ENCODE data around the gene HPD.

The HPD gene

GRCh38 chr12:121809712-121810116 lies 48.9 kb downstream of the HPD start:
- no peak for DNase-seq

GRCh38 chr12:121808623-121809022 lies 50.0 kb downstream of the HPD start:
- DNase-seq = no peak

DNA sequence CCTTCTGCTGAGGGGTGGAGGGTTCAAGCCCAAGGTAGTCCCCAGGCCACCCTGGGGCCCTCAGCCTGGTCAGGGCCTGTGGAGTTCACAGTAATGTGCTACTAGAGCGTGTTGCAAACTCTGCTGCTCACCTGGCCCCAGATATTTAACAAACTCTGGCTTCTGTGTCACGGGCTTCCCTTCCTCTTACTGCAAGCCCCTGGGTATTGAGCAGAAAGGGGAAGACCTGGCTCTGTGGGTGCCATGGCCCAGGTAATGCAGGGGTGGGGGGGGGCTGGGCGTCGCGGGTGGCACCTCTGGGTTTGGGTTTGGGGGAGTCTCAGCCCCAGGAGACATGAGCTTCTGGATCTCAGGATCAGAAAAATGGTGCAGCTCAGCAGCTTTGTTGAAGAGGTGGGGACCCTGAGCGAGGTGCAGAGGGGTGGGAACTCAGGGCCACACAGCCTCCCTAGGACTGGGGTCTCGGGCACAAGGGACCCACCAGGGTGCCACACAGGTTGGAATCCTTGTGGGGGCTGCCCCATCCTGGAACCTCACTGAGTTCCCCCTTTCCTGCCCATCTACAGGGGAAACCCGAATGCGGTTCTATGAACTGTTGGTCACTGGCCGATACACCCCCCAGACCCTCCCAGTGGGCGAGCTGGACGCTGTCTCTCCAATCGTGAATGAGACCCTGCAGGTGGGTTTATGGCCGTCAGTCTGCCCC lies 50.9 kb downstream of the HPD start:
- no peak for DNase-seq

DNA sequence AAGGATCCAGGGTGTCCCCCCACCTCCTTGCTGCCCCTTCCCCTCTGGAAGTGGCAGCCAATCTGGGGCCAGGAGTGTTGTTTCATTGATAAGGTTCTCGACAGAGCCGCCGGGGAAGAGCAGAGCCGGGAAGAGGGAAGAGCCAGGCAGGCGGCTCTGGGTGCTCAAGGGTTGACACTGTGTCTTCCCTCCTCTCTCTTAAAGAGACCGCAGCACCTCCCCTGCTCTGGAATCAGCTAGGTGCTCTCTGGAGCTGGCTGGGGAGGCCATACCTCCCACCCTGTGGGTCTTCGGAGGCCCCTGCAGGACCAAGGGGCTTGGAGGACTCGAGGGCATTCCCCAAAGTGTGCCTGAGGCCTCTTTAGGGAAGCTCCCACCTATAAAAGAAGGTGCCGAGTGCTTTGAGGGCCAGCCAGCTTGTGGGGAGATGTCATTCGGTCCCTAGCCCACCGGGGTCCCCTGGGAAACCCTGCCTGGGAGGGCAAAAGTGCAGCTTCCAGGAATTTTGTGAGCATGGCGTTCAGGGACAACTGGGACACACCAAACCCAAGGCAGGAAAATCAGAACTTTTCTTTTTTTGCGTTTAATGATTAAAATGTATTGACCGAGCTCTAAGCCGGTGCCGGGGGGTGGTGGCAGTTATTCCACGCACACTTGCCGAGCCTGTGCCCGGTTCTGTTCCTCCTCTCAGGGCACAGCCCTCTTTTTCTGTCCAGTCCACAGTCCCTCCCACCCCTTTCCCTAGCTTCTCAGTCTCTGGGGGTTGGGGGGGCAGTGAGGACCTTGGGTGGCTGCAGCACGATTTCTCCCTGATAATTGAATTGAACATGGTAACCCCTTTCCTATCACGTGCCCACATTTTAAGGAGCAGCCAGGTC lies 51.9 kb downstream of the HPD start:
- DNase-seq = no peak

- DNase-seq = no peak
Observed at GRCh38 chr12:121806009-121806545, 52.6 kb downstream of the HPD start.

GRCh38 chr12:121805171-121806008 lies 53.3 kb downstream of the HPD start:
- DNase-seq = no peak

DNA sequence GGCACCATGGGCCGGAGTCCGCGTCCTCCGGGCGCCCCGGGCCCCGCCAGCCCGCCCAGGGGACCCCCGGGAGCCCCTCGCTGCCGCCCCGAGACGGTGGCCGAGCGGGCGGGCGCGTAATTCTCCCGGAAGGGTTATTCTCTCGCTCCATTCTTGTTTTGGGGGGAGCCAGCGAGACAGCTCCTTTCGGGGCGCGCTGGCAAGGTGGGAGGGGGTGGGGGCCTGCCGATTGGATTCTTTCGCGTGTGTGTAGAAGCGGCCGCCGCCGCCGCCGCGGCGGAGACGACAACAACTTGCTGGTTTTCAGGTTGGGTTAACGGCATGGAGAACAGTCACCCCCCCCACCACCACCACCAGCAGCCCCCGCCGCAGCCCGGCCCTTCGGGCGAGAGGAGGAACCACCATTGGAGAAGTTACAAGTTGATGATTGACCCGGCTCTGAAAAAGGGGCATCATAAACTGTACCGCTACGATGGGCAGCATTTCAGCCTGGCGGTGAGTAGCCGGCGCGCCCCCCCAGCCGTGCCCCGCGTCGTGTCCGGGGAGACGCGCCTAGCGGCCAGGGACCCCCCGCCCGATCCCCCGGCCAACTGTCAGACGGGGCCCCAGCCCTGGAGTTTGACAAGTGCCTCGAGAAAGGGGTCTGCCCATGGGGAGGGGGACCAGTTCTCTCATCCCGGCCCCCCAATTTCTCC lies 54.1 kb downstream of the HPD start:
- DNase-seq = peak; percentile 68

DNA sequence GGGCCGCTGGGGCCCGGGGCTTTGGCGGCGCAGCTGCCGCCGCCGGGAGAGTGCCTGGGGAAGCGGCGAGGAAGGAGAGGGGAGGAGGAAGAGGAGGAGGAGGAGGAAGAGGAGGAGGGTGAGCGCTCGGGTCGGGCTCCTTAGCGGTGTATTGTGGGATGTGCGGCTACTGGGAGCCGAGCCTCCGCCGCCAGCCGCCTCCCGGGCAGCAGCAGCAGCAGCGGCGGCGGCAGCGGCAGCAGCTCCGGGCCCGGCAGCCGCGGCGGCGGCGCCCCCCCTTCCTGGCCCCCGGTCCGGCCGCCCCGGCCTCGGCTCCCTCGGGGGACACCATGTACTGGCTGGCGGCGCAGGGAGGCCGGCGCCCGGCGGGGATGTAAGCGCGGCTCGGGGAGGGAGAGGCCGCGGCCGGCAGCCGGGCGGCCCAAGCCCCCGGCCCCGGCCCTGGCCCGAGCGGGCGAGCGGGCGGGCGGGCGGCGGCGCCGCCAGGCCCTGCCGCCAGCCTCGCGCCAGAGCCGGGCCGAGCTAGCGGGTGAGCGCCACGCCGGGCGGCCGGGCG lies 54.7 kb downstream of the HPD start, which contains the start of gene SETD1B:
Gene SETD1B, plus strand, starts transcription at position 149 of the 556 bp plus-strand sequence. CDS start 729 bp downstream, outside the sequence.
- peak; percentile 52 for DNase-seq

- DNase-seq = peak; percentile 84
Observed at GRCh38 chr12:121802843-121803698, 55.6 kb downstream of the HPD start.

GRCh38 chr12:121802485-121802842 lies 56.2 kb downstream of the HPD start:
- no peak for DNase-seq

- peak; percentile 53 for DNase-seq
Observed at GRCh38 chr12:121801595-121802484, 56.8 kb downstream of the HPD start.

- peak; percentile 76 for DNase-seq
Observed at GRCh38 chr12:121800694-121801594, 57.7 kb downstream of the HPD start.

GRCh38 chr12:121799842-121800693 lies 58.6 kb downstream of the HPD start:
- peak; percentile 72 for DNase-seq

GRCh38 chr12:121799156-121799841 lies 59.4 kb downstream of the HPD start:
- DNase-seq = peak; percentile 62

DNA sequence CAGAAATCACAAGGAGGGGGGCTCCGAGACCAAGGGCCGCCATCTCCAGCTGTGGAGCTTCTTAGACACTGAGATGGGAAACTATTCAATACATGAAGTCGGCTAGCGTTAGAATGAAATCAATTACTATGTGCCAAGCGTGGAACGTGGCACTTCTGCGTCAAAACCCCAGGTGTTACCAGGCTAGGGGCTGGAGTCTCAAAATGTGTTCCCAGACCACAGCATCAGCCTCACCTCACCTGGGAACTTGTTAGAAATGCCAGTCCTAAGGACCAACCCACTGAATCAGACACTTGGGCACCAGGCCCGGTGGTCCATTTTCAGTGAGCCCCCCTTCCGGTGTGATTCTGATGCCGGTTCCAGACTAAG lies 59.9 kb downstream of the HPD start:
- no peak for DNase-seq

DNA sequence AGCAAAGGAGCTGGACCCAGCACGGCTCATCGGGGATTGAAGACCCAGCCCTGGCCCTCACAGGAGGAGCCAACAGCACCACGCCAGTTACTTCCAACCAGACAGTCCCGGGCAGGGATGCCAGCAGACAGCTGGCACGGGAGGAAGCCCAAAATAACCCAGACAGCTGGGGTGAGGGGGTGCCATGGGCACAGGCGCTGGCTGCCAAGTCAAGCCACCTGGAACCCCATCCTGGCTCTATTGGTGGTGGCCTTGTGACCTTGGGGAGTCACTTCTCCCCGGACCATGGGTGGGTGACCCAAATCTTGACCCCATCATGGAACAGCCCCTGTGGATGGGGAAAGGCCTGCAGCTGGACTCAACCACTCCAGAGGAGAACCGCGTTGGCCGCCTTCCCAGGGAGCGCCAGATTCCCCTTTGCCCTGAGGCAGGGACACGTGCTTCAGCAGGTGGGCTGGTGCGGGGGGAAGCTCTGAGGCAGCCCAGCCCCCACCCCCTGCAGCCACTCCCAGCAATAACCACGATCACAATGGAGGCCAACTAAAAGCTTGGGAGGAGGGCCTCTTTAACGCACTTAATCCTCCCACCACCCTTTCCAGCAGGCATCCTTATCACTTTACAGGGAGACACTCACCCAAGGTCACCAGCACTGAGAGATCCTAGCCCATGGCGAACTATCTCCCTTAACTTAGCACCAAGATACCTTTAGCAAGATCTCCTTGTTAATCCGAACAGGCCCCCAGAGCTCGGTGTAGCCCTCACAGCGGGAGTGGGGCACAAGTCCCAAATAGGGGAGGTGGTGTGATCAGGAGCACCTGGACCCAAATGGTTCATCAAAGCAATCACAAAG lies 60.5 kb downstream of the HPD start:
- DNase-seq = no peak
